ENCODE results near the gene FRMD3.
"Not testable (repeated sequence)": the region's sequence is repeated elsewhere in the genome, so short reads cannot be mapped to it uniquely, and the experiment has no call there.

Gene FRMD3

DNA sequence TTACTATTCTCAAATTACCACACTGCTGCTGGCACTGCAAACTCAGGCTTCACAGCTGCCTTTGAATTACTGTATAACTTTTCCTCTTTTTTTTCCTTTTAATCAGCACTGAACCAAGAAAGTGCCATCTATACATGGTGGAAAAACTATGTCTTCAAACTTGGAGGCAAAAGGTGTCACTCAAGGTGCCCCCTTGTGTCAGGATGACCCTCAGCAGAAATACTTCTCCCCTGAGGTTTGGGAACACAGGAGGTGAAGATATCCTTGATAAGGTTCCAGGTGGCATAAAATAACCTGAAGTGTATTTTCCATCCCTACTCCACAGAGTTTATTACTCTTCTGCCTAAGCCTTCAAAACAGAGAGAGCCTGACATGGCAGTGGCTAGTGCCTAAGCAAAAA is 14.5 kb downstream of the FRMD3 start:
- no peak for DNase-seq (ENCODE audit: low read depth in 2 of 2)

DNA sequence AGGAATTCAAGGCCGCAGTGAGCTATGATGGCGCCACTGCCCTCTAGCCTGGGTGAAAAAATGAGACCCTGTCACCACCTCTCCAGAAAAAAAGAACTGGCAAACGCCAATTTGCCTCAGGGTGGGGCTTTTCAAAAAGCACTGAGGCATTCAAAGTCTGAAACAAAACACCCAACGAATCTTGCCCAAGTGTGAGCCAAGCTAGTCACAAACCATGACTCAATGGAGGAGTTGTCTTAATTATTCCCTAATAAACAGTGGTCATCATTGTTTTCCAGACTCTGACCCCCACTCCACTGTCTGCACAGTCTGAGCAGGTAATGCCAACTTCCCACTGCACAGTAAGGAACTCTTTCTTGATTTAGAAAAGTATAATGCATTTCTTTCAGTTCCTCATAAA is 16.8 kb downstream of the FRMD3 start:
- DNase-seq (ENCODE audit: low read depth in 2 of 2) = no peak

DNA sequence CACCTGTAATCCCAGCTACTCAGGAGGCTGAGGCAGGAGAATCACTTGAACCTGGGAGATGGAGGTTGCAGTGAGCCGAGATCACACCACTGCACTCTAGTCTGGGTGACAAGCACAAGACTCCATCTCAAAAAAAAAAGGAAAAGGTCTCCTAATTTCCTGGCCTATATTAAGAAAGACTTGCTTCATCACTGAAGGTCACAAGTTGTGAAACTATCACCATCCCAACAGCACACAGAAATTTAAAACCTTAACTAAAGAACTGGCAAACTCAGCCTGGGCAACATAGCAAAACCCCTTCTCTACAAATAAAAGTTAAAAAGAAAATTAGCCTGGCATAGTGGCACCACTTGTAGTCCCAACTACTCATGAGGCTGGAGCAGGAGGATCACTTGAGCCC is 17.2 kb downstream of the FRMD3 start:
- no peak for DNase-seq (ENCODE audit: low read depth in 2 of 2)

DNA sequence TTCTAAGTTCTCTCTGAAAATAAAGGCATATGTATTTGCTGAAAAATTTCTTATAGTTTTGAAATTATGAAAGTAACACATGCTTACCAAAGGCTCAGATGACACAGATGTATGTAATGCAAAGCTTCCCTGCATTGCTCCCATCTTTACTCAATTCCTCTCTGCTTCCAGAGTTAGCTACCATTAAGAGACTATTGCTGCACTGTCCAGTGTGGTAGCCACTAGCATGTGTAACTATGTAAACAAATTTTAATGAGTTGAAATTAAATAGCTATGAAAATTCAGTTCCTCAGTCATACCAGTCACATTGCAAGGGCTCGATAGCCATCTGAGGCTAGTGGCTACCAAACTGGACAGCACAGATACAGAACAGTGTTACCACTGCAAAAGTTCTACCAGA is 17.9 kb downstream of the FRMD3 start:
- no peak for DNase-seq (ENCODE audit: low read depth in 2 of 2)

DNA sequence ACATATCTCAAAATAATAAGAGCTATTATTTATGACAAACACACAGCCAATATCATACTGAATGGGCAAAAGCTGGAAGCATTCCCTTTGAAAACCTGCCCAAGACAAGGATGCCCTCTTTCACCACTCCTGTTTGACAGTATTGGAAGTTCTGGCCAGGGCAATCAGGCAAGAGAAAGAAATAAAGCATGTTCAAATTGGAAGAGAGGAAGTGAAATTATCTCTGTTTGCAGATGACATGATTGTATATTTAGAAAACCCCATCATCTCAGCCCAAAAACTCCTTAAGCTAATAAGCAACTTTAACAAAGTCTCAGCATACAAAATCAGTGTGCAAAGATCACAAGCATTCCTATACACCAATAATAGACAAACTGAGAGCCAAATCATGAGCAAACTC is 20.2 kb downstream of the FRMD3 start:
- DNase-seq (ENCODE audit: low read depth in 2 of 2) = not testable (repeated sequence)

DNA sequence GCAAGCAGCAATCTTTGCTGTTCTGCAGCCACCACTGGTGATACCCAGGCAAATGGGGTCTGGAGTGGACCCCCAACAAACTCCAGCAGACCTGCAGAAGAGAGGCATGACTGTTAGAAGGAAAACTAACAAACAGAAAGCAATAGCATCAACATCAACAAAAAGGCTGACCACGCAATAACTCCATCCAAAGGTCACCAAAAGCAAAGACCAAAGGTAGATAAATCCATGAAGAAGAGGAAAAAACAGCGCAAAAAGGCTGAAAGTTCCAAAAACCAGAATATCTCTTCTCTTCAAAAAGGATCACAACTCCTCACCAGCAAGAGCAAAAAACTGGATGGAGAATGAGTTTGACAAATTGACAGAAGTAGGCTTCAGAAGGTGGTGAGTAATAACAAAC is 23.4 kb downstream of the FRMD3 start:
- no peak for DNase-seq (ENCODE audit: low read depth in 2 of 2)

DNA sequence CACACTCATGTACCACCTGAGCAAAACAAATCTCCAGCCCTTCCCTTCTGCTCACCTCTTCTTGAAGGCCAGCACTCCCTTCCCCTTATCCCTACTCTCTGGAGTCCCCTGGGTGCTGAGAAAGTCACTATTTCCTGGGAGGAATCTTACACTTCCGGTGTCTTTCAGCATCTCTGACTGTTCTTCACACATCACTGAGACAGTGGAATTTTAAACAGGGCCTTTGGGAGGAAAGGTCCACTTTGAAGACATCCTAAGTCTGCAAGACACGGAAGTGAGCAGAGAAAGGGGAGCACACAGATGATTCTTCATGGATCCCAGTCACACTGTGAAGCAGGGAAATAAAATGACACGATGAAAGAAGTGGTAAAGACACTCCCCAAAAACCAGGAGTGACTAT is 25.6 kb downstream of the FRMD3 start:
- no peak for DNase-seq (ENCODE audit: low read depth in 2 of 2)

DNA sequence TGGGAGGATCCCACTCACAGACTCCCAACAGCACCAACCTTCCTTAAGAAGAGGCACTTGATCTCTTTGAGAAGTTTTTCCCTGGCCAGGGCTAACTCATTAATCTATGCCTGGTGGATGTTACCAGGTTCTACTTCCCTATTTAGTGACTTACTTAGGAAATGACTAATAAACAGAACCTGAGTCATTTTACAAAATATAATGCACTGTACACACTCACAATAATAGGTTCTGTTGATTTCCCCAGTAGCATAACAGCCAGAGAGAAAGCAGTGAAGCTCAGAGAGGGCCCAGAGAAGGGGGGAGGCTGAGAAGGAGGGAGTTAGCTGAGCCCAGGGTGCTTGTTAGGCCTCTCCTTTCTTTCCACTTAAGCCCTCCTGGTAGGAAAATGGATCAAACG is 27.1 kb downstream of the FRMD3 start:
- DNase-seq (ENCODE audit: low read depth in 2 of 2) = no peak

DNA sequence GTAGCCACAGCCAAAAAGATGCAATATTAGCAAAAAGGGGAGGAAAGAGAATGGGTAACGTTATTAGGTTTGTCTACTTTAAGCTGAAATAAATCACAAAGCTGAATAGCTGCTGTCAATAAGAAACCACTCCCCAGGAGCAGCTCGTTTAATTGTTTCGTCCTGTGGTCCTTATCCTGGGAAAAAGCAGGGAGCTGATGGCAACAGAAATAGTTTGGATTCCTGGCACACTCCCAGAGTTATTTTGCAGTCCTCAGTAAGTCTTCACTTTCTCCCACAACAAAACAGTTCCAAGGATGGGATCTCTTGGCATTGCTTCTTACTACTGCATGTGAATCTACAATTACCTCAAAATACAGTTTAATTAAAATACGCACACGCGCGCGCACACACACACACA is 28.8 kb downstream of the FRMD3 start:
- DNase-seq (ENCODE audit: low read depth in 2 of 2) = no peak

DNA sequence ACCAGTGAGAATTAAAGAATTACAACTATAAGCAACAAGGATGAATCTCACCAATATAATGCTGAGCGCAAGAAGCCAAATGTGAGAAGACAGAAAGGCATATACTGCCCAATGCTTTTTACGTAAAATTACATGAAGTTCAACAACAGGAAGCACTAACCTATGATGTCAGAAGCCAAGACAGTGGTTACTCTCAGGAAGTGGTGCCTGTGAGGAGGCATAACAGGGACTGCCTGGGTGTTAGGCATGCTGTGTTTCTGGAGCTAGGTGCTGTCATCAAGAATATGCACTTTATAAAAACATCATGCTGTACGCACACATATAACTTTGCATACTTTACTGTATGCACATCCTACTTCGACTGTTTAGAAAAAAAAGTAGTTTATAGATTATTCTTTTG is 30.1 kb downstream of the FRMD3 start:
- DNase-seq (ENCODE audit: low read depth in 2 of 2) = no peak

DNA sequence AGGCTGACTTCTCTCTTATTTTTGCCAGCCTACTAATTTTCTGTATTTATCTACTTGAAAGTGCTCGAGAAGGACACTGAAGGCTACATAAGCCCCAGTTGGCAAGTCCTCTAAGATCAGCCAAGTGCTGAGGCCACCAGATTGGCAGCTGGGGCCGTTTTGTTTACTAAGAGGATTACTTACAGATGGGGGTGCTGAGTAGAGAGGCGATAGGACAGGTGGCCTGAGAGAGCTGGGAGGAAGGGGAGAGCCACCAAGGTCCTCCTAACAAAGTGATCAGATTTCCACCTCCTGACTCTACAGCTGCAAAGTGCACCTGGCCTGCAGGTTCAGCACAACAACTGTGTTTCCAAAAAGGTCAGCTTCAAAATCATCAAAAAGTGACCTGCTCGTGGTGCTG is 32.9 kb downstream of the FRMD3 start:
- DNase-seq (ENCODE audit: low read depth in 2 of 2) = no peak

DNA sequence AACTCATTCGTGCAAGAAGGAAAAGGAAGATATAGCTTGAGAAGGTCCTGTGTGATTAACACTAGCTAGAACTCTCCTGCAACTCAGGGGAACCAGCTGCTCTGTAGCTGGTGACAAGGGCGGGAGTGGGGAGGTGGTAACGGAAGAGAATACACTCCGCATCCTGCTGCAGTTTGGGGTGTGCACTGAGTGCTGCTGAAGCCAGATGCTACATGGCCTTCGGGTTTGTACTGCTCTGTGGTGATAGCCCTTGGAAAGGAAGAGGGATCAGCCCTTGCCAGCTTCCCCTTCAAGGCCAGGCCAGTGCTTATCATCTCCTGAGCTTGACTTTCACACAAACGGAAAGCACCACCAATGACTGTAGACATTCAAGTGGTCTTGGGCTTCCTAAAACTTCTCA is 34.3 kb downstream of the FRMD3 start:
- DNase-seq (ENCODE audit: low read depth in 2 of 2) = no peak

DNA sequence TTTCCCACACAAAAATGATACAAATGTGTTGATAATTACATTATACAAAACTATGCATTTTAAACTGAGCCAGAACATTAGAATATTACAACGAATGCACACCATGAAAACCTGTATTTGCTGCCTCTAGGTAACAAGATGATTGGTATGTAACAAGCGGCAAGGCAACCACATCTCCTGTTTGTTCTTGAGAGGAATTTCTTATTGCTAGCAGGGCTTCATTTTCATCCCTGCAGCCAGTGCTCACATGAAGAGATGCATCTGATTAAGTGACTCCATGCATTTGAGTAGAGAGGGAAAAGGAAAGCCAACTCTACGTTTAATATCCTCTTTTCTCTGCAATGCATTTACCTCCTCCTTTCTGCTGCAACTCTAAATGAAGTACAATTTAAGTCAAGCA is 36.6 kb downstream of the FRMD3 start:
- DNase-seq (ENCODE audit: low read depth in 2 of 2) = no peak

DNA sequence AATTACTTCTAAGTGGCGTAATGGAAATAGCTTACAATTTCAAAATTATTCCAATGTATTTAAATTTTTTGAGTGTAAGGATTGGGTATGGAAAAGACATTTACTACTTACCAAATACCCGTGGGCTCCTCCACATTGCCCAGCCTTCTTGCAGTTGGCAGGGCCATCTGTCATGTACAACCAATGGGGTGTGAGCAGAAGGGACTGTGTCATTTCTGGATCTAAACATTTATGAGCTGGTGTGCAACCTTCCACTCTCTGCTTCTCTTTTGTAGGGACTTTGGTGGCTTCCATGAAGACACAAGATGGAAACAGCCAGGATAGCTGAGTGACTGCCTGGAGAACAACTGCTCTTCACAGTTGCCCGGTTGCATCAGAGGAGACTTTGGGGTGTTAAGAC is 40.8 kb downstream of the FRMD3 start:
- no peak for DNase-seq (ENCODE audit: low read depth in 2 of 2)

DNA sequence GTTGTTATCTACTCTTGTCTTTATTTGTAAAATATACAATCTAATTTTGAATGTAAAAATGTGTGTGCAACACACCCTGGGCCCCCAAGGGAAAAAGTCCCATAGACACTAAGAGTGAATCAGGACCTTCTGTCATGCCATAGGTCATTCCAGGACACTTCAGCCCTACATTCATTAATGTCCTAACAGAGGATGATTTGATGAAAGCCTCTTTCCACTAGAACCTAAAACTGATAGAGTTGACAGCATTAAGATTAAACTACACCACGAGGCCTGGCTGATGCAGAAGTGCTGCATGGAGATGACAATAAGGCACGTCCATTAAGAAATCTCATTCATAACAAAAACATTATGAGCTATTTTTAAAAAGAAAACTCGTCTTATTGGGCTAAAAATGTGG is 46.2 kb downstream of the FRMD3 start:
- DNase-seq (ENCODE audit: low read depth in 2 of 2) = no peak

DNA sequence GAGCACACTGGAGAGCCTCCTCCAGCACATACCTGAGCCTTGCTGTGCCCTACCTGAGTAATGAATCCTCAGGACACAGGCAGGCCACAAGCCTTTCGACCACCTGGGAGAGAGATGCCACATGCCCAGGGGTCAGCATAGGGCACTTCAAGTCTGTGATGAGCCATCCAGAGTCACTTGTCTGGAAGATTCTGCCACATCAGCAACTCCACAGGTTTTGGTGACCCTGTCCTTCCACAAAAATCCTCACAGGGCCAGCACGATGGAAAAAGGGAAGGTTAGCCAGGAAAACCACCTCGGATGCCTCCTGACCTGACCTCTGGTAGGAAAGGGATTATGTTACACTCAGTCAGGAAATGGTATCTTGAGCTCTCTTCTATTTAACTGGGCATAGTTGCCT is 46.8 kb downstream of the FRMD3 start:
- DNase-seq (ENCODE audit: low read depth in 2 of 2) = no peak

DNA sequence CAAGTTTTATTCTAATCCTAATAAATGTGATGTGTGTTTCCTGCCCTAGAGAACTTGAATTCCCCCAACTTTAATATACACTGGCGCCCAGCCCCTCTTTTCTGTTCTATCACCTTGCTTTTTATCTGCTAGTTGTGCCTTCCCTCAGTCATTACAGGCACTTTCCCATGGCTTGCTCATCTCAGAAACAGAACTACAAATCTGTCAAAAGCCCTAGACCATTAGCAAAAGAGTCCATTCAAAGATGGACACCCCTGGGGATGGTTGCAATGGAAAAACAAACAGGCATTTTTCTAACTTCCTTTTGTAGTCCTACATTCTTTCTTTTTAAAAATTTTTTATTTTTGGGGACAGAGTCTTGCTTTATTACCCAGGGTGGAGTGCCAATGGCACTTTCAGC is 48.2 kb downstream of the FRMD3 start:
- no peak for DNase-seq (ENCODE audit: low read depth in 2 of 2)

DNA sequence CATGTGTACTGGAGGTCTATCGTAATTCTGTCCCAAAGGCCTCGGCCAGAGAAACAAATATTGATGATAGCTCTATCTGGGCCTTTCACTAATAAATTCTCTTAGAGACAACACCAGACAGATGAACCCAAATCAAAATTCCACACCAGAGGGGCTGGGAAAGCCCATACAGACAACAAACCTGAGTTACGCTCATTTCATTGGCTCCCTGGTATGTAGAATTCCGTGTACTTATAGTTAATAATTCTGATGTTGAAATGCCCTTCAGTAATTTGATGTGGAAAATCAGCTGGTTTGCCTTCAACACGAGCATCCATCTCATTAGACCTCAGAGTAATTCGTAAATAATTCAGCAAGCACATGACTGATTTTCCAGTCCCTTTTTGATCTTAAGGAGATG is 53.2 kb downstream of the FRMD3 start:
- no peak for DNase-seq (ENCODE audit: low read depth in 2 of 2)

DNA sequence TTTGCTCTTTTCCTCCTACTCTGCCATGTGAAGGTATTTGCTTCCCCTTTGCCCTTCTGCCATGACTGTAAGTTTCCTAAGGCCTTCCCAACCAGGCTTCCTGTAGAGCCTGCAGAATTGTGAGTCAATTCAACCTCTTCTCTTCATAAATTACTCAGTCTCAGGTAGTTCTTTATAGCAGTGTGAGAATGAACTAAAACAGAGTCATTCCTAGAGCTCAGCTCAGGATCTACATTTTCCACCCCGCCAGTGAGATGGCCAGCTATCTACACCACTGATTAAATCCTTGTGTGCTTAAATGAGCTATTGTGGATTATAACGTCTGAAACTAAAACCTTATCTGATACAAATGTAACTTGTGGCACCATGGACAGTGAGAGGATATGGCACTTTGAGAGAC is 55.0 kb downstream of the FRMD3 start:
- DNase-seq (ENCODE audit: low read depth in 2 of 2) = no peak

DNA sequence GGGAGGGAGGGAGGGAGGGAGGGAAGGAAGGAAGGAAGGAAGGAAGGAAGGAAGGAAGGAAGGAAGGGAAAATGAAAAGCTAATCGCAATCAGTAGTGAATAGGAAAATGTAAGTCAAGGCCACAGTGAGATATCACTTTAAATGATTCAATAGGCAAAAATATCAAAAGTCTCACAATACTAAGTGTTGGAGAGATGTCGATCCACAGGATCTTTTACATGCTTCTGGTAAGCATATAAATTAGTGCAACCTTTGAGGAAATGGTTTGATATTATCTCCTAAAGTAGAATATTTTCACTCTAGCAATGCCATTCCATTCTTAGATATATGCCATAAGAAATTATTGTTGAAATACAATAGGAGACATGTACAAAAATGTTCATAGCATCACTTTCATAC is 58.4 kb downstream of the FRMD3 start:
- no peak for DNase-seq (ENCODE audit: low read depth in 2 of 2)

DNA sequence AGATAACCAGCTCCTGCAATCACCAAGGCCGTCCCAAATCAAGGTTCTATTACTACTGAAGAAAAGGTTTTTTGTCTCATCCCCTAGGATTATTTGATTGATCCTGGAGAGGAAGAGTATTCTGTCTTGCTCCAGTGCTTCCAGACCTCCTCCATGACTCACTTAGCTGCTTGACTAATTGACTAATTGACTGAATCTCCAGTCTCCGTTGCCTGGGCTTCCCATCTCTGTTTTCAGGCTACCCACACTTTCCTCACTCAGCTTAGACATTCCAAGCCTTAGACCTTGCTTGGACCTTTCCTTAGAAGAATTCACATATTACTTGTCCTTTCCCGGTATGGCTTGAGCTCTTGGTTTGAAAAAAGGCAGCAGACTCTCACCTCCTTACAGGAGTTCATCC is 60.6 kb downstream of the FRMD3 start:
- DNase-seq (ENCODE audit: low read depth in 2 of 2) = no peak

DNA sequence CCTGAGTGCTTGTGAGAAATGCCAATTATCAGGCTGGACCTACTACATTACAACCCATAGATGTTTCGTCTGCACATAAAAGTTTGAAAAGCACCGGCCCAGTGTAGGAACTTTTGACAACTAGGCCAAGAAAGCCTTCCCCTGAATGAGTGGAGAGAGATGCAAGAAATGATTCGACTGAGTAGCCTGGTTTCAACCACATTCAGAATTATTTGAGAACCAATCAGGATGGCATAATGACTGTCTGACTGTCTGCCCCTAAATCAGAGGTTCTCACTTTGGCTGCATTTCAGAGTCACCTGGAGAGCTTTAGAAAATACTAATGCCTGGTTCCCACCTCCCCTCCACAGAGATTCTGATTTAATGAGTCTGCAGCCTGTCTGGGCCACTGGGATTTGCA is 61.1 kb downstream of the FRMD3 start:
- no peak for DNase-seq (ENCODE audit: low read depth in 2 of 2)

DNA sequence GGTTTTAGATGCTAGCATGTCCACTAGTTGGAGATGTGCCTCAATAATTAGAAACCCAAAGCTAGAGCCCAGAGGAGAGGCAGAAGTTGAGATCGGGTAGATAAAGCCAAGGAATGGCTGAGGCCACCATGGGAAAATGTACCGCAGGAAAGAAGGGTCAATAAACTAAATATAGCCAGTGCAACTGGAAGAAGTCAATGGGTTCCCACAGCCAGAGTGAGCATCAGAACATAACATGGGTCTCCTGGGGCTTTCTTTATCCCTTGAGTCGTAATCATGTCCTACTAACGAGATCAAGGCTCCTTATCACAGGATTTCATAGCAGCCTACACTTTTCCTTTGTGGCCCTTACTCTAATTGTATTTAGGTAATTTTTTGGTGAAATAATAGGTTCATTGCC is 61.7 kb downstream of the FRMD3 start:
- DNase-seq (ENCODE audit: low read depth in 2 of 2) = no peak

DNA sequence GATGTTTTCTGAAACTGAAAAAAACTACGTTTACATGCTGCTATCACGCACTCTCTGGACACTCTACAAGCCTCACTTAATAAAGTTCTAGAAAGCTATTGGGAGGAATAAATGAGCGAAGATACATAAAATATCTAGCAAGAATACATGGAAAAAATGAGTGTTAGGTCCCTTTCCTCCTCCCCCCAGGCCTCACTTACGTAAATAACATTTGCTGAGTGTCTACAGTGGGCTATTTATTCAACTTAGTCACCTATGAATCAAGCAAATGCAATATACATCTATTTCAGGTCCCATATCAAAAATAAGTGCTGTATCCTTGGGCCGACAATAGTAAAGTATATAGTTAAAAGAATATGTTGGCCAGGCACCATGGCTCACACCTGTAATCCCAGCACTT is 62.5 kb downstream of the FRMD3 start:
- DNase-seq (ENCODE audit: low read depth in 2 of 2) = no peak

DNA sequence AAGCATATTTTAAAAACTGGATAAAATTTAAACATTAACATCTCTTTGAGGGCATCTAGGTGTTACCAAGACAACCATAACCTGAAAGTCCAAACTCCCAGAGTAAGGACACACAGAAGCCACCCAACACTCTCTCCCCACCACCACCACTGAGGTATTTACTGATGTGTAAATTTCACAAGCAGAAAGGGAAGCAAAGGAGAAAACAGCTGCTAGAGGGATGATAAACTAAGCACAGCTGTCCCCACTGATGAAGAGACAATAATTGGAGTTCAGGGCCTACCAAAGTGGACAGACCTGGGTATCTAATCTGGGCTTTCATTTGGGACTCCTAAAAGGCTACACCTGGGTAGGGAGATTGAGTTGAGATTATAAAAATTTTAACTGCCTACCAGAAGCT is 63.6 kb downstream of the FRMD3 start:
- no peak for DNase-seq (ENCODE audit: low read depth in 2 of 2)
